Erythroblast (primary cell): ENCODE measurements around the gene DEPDC1.
A peak's percentile ranks its signal among the peaks of the same experiment; 100 is the strongest.

Experiments
- DNase-seq, 2 experiments: peaks; one replicate each; lab custom pipeline; 2025; lab: John Stamatoyannopoulos, UW
- GATA1 ChIP-seq: IDR thresholded peaks from 2 replicates; pipeline ENCODE4 v1.6.1; 2011; ENCODE audit warnings: low read depth, mild to moderate bottlenecking, control low read depth, low read length, moderate library complexity
- POLR2A ChIP-seq: IDR thresholded peaks from 2 replicates; pipeline ENCODE4 v1.6.1; 2011; ENCODE audit warnings: mild to moderate bottlenecking, low read length

The DEPDC1 gene, protein sequence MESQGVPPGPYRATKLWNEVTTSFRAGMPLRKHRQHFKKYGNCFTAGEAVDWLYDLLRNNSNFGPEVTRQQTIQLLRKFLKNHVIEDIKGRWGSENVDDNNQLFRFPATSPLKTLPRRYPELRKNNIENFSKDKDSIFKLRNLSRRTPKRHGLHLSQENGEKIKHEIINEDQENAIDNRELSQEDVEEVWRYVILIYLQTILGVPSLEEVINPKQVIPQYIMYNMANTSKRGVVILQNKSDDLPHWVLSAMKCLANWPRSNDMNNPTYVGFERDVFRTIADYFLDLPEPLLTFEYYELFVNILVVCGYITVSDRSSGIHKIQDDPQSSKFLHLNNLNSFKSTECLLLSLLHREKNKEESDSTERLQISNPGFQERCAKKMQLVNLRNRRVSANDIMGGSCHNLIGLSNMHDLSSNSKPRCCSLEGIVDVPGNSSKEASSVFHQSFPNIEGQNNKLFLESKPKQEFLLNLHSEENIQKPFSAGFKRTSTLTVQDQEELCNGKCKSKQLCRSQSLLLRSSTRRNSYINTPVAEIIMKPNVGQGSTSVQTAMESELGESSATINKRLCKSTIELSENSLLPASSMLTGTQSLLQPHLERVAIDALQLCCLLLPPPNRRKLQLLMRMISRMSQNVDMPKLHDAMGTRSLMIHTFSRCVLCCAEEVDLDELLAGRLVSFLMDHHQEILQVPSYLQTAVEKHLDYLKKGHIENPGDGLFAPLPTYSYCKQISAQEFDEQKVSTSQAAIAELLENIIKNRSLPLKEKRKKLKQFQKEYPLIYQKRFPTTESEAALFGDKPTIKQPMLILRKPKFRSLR

DNA sequence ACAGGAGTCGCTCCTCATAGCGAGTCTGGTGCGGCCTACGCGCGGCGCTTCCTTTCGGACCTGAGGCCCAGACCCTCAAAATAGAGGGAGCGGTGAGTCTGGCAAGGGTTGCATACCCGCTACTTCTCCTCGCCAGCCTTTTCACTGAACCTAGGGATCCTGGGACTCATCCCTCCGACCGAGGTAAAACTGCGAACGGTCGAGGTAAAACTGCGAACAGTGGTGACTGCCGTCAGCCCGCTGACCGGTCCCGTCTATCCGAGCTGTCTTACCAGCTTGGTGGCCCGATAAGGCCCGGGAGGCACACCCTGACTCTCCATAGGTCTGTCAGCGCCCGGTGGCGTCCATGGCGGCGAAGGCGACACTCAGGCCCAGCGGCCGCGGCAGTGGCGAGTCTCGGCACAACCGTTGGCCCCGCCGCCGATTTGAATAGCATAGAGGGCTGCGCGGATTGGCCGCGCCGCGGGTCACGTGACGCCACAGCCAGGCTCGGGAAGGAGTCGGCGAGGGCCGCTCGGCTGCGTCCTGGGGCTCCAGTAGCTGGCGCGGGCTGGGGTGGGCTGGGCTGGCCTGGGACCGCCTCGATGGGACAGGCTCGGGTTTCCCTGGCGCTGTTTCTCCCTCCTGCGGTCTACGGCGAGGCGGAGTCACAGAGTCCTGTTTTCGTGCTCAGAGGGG is at the start of gene DEPDC1:
TSS of gene DEPDC1 (minus strand) at position 403 of the 678 bp plus-strand sequence. CDS start at position 320, 83 bp downstream.
- DNase-seq: peak; percentile 95 to 97
- TF ChIP-seq GATA1 (no peak), POLR2A (peak; percentile 85)

GRCh38 chr1:68544651-68545050 is 47.8 kb upstream of the DEPDC1 start:
- TF ChIP-seq GATA1 (no peak), POLR2A (no peak)
- DNase-seq: no peak

- TF ChIP-seq POLR2A: no peak
- TF ChIP-seq GATA1: no peak
Measured at GRCh38 chr1:68542586-68542985, 45.7 kb upstream of the DEPDC1 start.

DNA sequence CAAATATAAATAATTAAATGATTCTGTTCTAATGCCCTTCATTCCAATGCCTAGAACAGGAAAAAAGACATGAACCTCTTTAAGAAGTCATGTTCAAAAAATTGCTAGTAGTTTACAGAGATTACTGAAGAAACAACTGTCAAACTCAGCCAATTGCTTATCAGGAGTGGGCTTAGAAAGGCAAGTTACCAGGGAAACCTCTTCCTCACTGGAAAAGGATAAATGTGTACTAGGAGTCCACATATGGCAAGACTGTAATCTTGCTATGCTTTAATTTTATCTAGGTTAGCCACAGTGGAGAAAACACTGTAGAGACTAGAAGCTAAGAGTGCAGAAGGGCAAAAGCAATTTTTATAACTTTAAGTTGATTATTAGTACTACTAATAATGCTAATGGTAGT is 42.1 kb upstream of the DEPDC1 start:
- no peak for DNase-seq
- no peak for TF ChIP-seq GATA1

More at GRCh38 chr1:68542586-68542985, 45.7 kb upstream of the DEPDC1 start:
- no peak for DNase-seq

GRCh38 chr1:68528243-68528642 is 31.4 kb upstream of the DEPDC1 start:
- TF ChIP-seq POLR2A: no peak
- no peak for TF ChIP-seq GATA1
- DNase-seq: no peak

- DNase-seq: no peak
- TF ChIP-seq GATA1 (no peak), POLR2A (no peak)
Measured at GRCh38 chr1:68525781-68526180, 28.9 kb upstream of the DEPDC1 start.

GRCh38 chr1:68521286-68521685 is 24.4 kb upstream of the DEPDC1 start:
- TF ChIP-seq POLR2A: no peak
- TF ChIP-seq GATA1: no peak
- DNase-seq: no peak

GRCh38 chr1:68516066-68516465 is 19.2 kb upstream of the DEPDC1 start:
- TF ChIP-seq GATA1 (no peak), POLR2A (no peak)
- peak; percentile 1 to 2 for DNase-seq

DNA sequence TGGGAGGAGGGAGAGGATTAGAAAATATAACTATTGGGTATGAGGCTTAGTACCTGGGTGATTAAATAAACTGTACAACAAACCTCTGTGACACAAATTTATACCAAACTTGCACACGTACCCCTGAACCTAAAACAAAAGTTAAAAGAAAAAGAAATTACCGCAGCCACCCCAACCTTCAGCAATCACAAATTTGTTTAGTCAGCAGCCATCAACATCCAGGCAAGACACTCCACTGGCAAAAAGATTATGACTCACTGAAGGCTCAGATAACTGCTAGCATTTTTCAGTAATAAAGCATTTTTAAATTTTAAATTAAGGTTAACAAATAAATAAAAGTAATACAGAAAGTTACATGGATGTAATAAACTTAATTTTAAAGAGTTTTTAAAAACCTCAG is 14.4 kb upstream of the DEPDC1 start:
- TF ChIP-seq POLR2A: no peak
- DNase-seq: no peak

DNA sequence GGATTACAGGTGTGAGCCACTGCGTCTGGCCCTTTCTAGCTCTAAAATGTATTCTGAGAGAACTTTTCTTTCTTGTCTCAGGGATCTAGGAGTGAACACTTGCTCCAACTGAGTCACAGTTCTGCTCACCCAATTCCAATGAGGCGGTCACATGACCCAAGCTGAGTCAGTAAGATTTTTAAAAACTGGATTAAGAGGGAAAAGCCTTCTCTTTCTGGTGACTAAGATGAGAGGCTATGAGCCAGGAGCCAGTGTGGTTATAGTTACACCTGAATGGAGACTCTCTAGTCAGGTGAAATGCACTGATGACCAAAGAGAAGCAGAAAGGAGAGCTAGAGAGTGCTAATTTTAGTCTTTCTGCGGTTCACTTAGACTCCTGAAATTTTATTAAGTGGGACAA is 9.5 kb upstream of the DEPDC1 start:
- TF ChIP-seq POLR2A (no peak), GATA1 (no peak)

GRCh38 chr1:68503085-68503484 is 6.2 kb upstream of the DEPDC1 start:
- TF ChIP-seq GATA1 (no peak), POLR2A (no peak)
- DNase-seq: no peak

More for the DNA sequence above, 9.5 kb upstream of the DEPDC1 start:
- no peak for DNase-seq

DNA sequence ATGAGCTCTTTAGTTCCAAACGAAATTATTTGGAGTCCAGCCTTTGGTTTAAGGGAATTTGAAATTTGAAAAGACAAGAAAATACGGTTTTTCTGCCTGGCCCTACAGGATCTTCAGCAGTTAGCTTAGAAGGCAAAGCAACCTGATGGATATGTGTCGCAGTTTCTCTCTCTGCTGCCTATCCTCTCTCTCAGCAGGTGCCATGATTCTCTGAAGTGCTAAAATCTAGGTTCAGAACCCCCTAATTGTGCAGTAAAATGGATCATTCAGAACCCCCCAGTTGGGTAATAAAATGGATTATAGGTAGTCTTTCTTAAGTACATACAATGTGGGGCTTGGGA is 446 bp upstream of the DEPDC1 start:
- TF ChIP-seq GATA1 (no peak), POLR2A (no peak)
- DNase-seq: no peak

- TF ChIP-seq GATA1: no peak
- TF ChIP-seq POLR2A: no peak
- peak; percentile 60 to 76 for DNase-seq
Measured at GRCh38 chr1:68495968-68496679, 758 bp downstream of the DEPDC1 start.

DNA sequence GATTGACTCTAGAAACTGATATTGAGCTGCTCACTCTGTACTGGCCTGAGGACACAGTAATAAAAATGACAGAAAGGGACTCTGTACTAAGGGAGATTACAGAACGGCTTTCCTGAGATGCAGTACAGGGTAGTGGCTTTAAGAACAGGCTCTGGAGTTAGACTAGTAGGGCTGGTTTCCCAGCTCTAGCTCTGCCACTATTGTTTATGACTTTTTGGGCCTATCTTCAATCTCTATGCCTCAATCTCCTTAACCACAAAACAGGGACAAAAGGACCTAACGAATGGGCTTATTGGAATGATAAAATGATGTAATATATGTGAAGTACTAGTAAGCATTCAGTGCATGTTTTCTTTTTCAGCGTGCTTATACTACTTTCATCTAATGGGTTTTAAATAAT is 1.4 kb downstream of the DEPDC1 start:
- TF ChIP-seq GATA1 (no peak), POLR2A (peak; percentile 18)
- peak in 1 of 2 experiments; percentile 42 for DNase-seq
